DMS79 treated with DMSO at 0.1 percent for 48 hours (cell line): Measurements from ENCODE around the gene PIK3R1.

ENCODE experiments used
- DNase-seq: peaks from one replicate; lab custom pipeline; 2025; lab: John Stamatoyannopoulos, UW

PIK3R1 gene

DNA sequence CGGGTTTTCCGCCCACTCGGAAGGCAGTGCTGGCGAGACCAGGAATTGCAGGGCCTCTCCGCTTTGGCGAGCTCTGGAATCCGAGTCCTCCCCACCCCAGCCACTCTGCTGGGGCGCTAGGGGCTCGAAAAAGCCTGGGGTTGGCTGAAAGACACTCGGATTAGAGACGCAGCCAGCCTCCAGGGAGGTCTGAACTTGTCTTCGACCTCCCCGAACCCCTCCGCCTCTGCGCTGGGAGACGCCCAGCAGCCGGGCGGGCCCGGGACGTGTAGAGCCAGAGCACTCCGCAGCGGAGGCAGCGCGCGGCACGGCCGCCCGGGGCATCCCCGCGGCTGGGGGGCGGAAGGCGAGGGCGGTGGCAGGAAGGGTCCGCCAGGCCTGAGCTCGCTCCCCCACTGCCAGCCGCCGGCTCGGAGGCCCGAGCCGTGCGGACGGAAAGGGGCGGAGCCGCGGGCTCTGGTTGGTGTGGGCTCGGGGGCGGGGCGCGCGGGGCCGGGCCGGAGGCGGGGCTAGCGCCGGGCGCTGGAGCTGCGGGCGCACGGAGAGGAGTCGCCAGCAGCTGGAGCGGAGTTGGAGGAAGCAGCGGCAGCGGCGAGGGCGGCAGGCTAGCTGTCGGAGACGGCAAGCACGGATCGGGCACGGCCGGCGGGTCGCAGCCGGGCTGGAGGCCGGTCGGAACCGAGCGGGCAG, at the start of gene PIK3R1:
PIK3R1 (plus strand) TSS at position 549 of the 690 bp plus-strand sequence. CDS start 10,920 bp downstream, outside the sequence.
- DNase-seq = peak; percentile 63

GRCh38 chr5:68167195-68167651, 48.3 kb upstream of the PIK3R1 start:
- DNase-seq = no peak

- DNase-seq = no peak
These were observed 45.7 kb upstream of the PIK3R1 start for GRCh38 chr5:68169903-68170302.

- no peak for DNase-seq
These were observed 44.6 kb upstream of the PIK3R1 start for GRCh38 chr5:68170826-68171558.

DNA sequence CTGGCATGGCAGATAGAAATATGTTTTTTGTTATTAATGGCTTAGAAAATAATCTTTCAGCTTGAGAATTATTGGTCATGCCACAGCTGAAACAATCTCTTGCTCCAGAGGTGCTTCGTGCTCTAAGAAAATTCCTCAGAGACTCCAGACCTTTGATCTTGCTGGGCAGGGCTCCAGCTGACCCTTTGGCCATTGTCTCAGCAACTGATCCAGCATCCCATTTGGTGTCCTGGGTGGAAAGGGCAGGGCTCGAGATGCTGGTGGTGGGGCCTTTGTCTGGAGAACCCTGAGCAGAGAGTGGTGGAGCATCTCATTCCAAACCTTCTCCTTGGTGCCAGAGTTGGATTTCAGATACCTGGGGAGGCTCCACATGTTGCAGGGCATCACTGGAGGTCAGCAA, 43.2 kb upstream of the PIK3R1 start:
- no peak for DNase-seq

DNA sequence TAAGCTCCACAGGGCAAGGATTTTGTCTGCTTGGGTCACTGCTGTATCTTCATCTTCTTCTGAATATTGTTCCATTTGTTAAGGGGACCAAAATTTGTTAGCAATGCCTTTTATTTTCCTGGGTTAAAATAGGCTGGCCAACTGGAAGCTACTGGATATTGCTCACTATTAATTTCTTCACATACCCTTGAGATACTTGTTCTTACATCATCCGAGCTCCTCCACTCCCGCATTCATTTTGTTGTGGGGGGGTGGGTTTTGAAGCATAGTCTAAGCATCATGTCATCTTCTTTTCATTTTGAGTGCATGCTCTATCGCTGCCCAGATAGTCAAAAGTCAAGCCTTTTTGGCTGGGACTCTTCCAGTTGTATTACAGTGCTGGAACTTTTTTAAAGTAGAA, 42.5 kb upstream of the PIK3R1 start:
- no peak for DNase-seq

DNA sequence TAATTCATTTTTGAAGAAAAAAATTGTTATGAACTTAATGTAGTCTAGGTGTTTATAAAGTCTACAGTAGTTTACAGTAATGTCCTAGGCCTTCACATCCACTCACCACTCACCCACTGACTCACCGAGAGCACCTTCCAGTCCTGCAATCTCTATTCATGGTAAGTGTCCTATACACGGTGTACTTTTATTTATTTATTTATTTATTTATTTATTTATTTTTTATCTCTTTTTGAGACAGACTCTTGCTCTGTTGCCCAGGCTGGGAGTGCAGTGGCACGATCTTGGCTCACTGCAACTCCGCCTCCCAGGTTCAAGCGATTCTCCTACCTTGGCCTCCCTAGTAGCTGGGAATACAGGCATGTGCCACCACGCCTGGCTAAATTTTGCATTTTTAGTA, 39.3 kb upstream of the PIK3R1 start:
- no peak for DNase-seq

GRCh38 chr5:68176802-68177479, 38.6 kb upstream of the PIK3R1 start:
- DNase-seq = no peak

GRCh38 chr5:68177676-68178075, 37.9 kb upstream of the PIK3R1 start:
- no peak for DNase-seq

GRCh38 chr5:68178579-68178978, 37.0 kb upstream of the PIK3R1 start:
- DNase-seq = no peak

DNA sequence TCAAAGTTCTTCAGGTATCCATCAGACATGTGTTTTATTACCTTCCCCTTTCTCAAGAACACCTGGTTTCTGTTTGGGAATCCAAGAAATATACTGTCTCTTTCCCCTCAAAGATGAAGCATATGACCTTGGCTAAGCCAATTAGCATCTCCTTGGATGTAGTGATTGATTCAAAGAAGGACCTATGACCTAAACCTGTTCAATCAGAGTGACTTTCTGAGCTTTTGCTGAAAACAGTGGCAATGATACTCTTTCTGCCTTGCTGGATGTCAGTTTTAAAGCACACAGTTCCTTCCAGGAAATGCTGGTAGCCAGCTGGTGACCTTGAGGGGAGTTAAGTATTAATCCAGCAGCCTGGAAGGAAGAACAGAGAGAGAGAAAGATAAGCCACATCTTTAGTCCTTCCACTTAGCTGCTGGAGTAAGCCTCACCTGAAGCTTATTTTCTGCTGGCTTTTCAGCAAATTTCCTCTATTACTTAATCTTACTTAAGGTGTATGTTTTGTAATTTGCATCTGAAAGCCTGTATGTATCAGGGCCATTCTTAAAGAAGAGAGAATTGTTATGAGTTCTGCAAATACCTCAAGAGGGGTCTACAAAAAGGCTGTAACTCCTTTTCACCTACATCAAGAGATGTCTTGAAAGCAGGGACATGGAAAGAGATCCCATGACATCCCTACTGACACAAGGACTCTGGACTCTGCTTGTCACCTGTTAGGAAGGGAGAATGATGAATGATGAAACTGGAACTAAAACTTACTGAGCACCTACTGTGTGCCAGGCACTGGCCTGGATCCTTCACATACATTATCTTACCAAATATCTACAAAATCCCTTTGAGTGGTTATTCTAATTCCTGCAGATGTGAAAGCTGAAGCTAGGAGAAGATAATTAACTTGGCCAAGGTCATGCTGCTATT, 35.2 kb upstream of the PIK3R1 start:
- no peak for DNase-seq

DNA sequence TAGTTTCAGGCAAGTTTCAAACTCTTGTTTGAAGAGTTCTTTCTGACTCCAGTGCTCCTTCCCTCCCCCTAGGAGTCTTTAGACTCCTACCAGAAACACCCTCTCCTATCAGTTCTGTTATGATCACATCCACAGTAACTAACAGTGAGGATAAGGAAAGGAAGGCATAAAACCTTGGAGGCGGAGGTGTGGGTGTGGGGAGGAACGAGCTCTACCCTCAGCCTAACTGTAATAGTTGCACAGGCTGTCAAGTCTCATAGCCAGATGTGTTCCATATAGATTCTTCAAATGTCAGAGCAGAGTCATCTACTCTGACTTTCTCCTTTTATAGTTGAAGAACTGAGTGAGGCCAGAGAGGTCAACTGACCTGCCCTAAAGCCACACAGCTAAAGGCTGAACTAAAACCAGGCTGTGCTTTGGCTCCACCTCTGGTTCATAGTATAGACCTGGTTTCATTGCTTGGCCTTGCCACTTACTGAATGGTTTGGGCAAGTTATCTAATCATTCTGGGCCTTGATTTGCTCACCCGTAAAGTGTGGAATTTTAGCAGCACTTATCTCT, 34.4 kb upstream of the PIK3R1 start:
- no peak for DNase-seq

DNA sequence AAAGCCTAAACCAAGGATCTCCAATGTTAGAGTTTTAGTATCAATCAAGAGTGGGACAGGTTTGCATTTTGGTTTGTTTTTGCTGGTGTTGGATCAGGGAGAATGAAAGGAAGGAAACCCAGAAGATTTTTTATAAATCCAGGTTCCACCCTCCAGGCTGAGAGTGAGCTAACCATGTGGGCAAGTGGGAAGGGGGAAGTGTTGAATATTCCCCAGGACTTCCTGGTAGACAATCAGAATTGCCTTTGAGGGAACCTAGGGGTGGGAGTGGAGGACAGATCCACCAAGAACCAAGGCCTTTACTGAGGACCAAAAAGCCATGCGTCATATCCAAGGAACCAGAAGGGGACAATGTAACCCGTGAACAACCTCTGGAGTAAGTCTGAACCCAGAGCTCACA, 33.5 kb upstream of the PIK3R1 start:
- no peak for DNase-seq

DNA sequence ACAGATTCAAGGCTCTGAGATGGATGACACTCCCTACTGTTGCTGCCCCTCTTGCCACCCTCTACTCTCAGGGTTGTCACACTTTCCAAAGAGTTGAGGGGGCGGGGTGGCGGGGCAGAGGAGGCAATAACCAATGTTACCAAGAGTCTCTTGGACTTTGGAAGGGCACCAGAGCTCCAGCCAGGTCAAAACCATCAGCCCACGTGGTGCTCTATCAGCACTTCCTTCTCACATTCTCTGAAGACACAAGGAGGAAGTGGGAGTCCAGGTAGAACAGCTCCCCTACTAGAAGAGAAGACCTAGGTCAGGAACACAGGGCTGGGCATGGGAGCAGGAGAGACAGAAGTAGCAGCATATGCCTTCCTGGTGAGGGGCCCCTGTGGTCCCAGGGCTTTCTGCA, 33.0 kb upstream of the PIK3R1 start:
- no peak for DNase-seq

- no peak for DNase-seq
These were observed 28.1 kb upstream of the PIK3R1 start for GRCh38 chr5:68187268-68188055.

DNA sequence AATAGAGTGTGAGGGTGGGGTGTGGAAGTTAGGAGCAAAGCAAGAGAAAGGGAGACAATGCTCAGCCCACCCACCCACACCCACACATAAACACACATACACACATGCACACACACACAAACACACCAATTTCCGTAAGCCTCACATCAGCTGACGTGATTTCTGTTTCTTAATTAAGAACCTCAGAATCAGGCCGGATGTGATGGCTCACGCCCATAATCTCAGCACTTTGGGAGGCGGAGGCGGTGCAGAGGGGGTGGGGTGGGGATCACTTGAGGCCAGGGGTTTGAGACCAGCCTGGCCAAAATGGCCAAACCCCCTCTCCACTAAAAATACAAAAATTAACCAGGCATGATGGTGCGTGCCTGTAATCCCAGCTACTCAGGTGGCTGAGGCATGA, 26.4 kb upstream of the PIK3R1 start:
- no peak for DNase-seq

- no peak for DNase-seq
These were observed 25.9 kb upstream of the PIK3R1 start for GRCh38 chr5:68189613-68190012.

DNA sequence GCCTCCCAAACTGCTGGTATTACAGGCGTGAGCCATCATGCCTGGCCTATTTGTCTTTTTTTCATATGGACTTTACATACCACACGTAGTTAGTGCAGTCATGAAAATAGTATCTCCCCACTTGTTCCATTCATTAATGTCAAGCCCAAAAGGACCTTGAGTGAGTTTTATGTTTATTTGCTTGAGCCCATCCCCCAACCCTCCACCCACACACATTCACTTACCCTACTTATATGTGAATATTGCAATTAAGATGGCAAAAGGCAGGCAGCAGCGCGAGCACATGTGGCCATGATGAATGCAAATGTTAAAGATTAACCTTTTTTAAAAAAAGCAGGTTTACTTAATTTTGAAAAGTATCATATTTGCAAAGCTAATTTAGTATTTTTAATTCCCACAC, 24.9 kb upstream of the PIK3R1 start:
- DNase-seq = no peak

- DNase-seq = no peak
These were observed 24.3 kb upstream of the PIK3R1 start for GRCh38 chr5:68191083-68191791.

DNA sequence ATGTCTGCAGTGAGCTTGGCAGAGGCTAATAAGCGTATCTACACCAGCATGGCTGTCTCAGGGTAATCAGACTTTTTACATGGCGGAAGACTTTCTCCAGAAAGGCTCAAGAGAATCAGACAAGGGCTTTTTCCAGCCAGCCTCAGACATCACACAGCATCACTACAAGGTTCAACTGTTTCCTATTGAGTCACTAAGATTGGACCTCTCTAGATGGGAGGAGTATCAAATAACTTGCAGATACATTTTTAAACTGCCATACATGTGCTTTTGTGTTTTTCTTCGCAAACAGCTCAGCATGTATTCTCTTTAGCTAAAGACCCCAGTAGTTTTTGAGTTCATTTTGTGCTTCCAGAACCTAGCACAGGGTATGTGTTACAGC, 22.9 kb upstream of the PIK3R1 start:
- no peak for DNase-seq
